ENCODE data around the gene AKAP11. TPM values are rescaled to one million over a fixed set of nuclear protein-coding genes. Genes with fewer than 3 reads are reported as not detected.

The AKAP11 gene
- total and polyA plus RNA-seq, 2 experiments from 2014 or later: 4.4 to 30.6 TPM

DNA sequence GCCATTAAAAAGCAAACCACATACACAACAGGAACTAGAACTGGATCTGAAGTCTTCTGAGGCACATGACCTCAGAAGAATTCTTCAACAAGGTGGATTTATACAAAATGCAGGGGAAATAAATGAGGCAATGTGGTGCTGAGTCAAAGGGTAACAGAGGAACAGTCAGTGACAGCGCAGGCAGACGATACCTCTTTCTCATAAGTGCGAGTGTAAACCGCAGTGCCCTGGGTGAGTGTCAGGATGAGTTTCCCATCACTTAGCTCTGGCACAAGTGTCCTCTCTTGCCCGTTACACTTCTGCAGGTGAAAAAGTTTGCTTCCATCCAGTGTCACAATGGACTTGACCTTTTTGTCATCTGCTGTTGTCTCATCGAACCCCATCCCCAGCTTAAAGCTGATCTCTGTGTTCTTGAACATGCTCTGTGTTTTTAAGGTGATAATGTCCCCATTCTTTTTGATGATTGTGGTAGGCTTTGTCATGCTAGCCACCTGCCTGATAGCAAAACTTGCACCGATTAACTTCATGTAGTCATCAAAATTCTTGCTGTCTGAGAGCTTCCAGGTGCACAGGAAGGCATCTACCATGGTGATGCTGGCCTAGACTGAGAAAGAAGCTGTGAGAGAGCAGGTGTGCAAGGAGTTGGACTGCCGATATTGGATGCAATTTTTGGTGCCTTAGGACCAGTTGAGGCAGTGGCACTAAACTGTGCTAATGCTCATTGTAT is 97.3 kb downstream of the AKAP11 start:
- no peaks in the 10 kb centered on the region for H3K36me3 ChIP-seq (replicated peaks; ENCODE audit: insufficient read depth, low read depth)
- no peaks in the 10 kb centered on the region for H3K4me1 ChIP-seq (ENCODE audit: insufficient read depth)
- no peaks in the 10 kb centered on the region for H3K27me3 ChIP-seq
- no peak overlapping the region for H3K4me3 ChIP-seq
- no peaks in the 10 kb centered on the region for H4K20me1 ChIP-seq (ENCODE audit: insufficient read depth, poor library complexity, severe bottlenecking)
- no peak overlapping the region for H2AFZ ChIP-seq
- WGBS (ENCODE audit: low lambda C conversion rate, missing lambda C conversion rate): 92% methylated on average over 8 of the region's 8 CpGs
- TF ChIP-seq EZH2 (IDR thresholded peaks at IDR 0.05; ENCODE audit: borderline replicate concordance) (no peak), EZH2phosphoT487 (IDR thresholded peaks at IDR 0.05; ENCODE audit: low read depth, severe bottlenecking, unreplicated experiment) (no peak)
- TF ChIP-seq, protein P1, sequence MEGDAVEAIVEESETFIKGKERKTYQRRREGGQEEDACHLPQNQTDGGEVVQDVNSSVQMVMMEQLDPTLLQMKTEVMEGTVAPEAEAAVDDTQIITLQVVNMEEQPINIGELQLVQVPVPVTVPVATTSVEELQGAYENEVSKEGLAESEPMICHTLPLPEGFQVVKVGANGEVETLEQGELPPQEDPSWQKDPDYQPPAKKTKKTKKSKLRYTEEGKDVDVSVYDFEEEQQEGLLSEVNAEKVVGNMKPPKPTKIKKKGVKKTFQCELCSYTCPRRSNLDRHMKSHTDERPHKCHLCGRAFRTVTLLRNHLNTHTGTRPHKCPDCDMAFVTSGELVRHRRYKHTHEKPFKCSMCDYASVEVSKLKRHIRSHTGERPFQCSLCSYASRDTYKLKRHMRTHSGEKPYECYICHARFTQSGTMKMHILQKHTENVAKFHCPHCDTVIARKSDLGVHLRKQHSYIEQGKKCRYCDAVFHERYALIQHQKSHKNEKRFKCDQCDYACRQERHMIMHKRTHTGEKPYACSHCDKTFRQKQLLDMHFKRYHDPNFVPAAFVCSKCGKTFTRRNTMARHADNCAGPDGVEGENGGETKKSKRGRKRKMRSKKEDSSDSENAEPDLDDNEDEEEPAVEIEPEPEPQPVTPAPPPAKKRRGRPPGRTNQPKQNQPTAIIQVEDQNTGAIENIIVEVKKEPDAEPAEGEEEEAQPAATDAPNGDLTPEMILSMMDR (IDR thresholded peaks at IDR 0.05; ENCODE audit: poor library complexity): no peak
- H3K9me2 ChIP-seq (replicated peaks; ENCODE audit: insufficient read depth): no peaks in the 10 kb centered on the region
- no peak overlapping the region for H3K27ac ChIP-seq
- H3K4me2 ChIP-seq: no peak overlapping the region
- H3K79me2 ChIP-seq: no peaks in the 10 kb centered on the region
- no peak for DNase-seq (ENCODE audit: low spot score)
- H3K9me3 ChIP-seq (ENCODE audit: low read depth): no peaks in the 10 kb centered on the region

DNA sequence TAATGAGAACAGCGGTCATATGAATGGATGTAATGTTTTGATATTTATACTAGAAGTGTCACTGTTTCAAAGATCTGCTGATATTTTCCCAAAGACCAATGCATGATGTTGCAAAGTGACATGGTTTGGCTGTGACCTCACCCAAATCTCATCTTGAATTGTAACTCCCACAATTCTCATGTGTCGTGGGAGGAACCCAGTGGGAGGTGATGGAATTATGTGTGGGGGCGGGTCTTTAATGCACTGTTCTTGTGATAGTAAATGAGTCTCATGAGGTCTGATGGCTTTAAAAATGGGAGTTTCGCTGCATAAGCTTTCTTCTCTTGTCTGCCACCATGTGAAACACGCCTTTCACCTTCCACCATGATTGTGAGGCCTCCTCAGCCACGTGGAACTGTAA is 98.3 kb downstream of the AKAP11 start:
- no peak overlapping the region for H2AFZ ChIP-seq
- no peak overlapping the region for H3K4me3 ChIP-seq
- H3K27me3 ChIP-seq: no peaks in the 10 kb centered on the region
- H3K36me3 ChIP-seq (replicated peaks; ENCODE audit: insufficient read depth, low read depth): no peaks in the 10 kb centered on the region
- no peak overlapping the region for H3K27ac ChIP-seq
- H3K4me1 ChIP-seq (ENCODE audit: insufficient read depth): no peaks in the 10 kb centered on the region
- H3K9me2 ChIP-seq (replicated peaks; ENCODE audit: insufficient read depth): no peaks in the 10 kb centered on the region
- no peak overlapping the region for H3K4me2 ChIP-seq
- no peak for DNase-seq (ENCODE audit: low spot score)
- WGBS (ENCODE audit: low lambda C conversion rate, missing lambda C conversion rate): 76% methylated on average over 6 of the region's 6 CpGs
- H4K20me1 ChIP-seq (ENCODE audit: insufficient read depth, poor library complexity, severe bottlenecking): no peaks in the 10 kb centered on the region
- H3K9me3 ChIP-seq (ENCODE audit: low read depth): no peaks in the 10 kb centered on the region
- H3K79me2 ChIP-seq: no peaks in the 10 kb centered on the region
- TF ChIP-seq, protein P1 (IDR thresholded peaks at IDR 0.05; ENCODE audit: poor library complexity): no peak
- TF ChIP-seq EZH2 (IDR thresholded peaks at IDR 0.05; ENCODE audit: borderline replicate concordance) (no peak), EZH2phosphoT487 (IDR thresholded peaks at IDR 0.05; ENCODE audit: low read depth, severe bottlenecking, unreplicated experiment) (no peak)

Other genes with a start within 250 kb of the AKAP11 start
- 7.2 and 8.5 TPM in 2 replicates for gene DGKH, start 223.5 kb upstream of the AKAP11 start, total RNA-seq
- gene DGKH, start 223.5 kb upstream of the AKAP11 start, polyA plus RNA-seq: 3.6 and 4.8 TPM in 2 replicates